H9 (cell line): ENCODE measurements around the gene TBC1D4. TPM values are rescaled to one million over a fixed set of nuclear protein-coding genes. Genes with fewer than 3 reads are reported as not detected.

ENCODE experiments used
- DNase-seq: peaks from one replicate; pipeline ENCODE4 v3.0.0-alpha.2; 2017
- H2AFZ ChIP-seq: one replicate; pipeline ENCODE4 v1.6.1; 2013; ENCODE audit warnings: mild to moderate bottlenecking, low read length, control low read depth, moderate library complexity
- H2AK5ac ChIP-seq: 2 replicates; pipeline ENCODE4 v1.6.1; 2013; ENCODE audit warnings: low read length, control low read depth, mixed read lengths; ENCODE audit not compliant: insufficient read length
- H2BK120ac ChIP-seq: one replicate; pipeline ENCODE4 v1.6.1; 2013; ENCODE audit warnings: low read depth, mild to moderate bottlenecking, low read length, control low read depth, inconsistent platforms; ENCODE audit not compliant: poor library complexity, severe bottlenecking
- H2BK12ac ChIP-seq: 2 replicates; pipeline ENCODE4 v1.6.1; 2013; ENCODE audit warnings: low read length, control low read depth, mixed read lengths, low read depth; ENCODE audit not compliant: insufficient read length
- H2BK15ac ChIP-seq: 2 replicates; pipeline ENCODE4 v1.6.1; 2013; ENCODE audit warnings: low read depth, low read length, control low read depth
- H2BK20ac ChIP-seq: one replicate; pipeline ENCODE4 v1.6.1; 2013; ENCODE audit warnings: low read depth, mild to moderate bottlenecking, low read length, control low read depth, inconsistent platforms; ENCODE audit not compliant: poor library complexity, severe bottlenecking
- H2BK5ac ChIP-seq: 2 replicates; pipeline ENCODE4 v1.6.1; 2013; ENCODE audit warnings: low read length, control low read depth, mixed read lengths; ENCODE audit not compliant: insufficient read length
- H3K14ac ChIP-seq: 2 replicates; pipeline ENCODE4 v1.6.1; 2013; ENCODE audit warnings: low read length, control low read depth; ENCODE audit not compliant: insufficient read depth
- H3K18ac ChIP-seq: 2 replicates; pipeline ENCODE4 v1.6.1; 2013; ENCODE audit warnings: low read depth, mild to moderate bottlenecking, mixed read lengths, low read length, control low read depth; ENCODE audit not compliant: insufficient read length
- H3K23ac ChIP-seq: 2 replicates; pipeline ENCODE4 v1.6.1; 2013; ENCODE audit warnings: low read length, control low read depth, mixed read lengths, low read depth; ENCODE audit not compliant: insufficient read length
- H3K23me2 ChIP-seq: 2 replicates; pipeline ENCODE4 v1.6.1; 2013; ENCODE audit warnings: low read depth, mild to moderate bottlenecking, mixed read lengths, low read length, control low read depth; ENCODE audit not compliant: insufficient read length, poor library complexity, severe bottlenecking
- H3K27ac ChIP-seq: 2 replicates; pipeline ENCODE4 v1.5.1; 2013; ENCODE audit warnings: low read length, control low read depth, mixed read lengths, low read depth; ENCODE audit not compliant: insufficient read length
- H3K27me3 ChIP-seq: 2 replicates; pipeline ENCODE4 v1.6.1; 2013; ENCODE audit warnings: low read length, control low read depth, inconsistent platforms; ENCODE audit not compliant: insufficient read depth
- H3K4ac ChIP-seq: 2 replicates; pipeline ENCODE4 v1.6.1; 2013; ENCODE audit warnings: low read depth, mild to moderate bottlenecking, control low read depth, inconsistent platforms, low read length, moderate library complexity
- H3K4me1 ChIP-seq: 2 replicates; pipeline ENCODE4 v1.6.1; 2013; ENCODE audit warnings: low read length, control low read depth, inconsistent platforms; ENCODE audit not compliant: insufficient read depth
- H3K4me2 ChIP-seq: 2 replicates; pipeline ENCODE4 v1.6.1; 2013; ENCODE audit warnings: low read length, control low read depth, mixed read lengths; ENCODE audit not compliant: insufficient read length, insufficient read depth
- H3K56ac ChIP-seq: 2 replicates; pipeline ENCODE4 v1.6.1; 2013; ENCODE audit warnings: low read depth, mild to moderate bottlenecking, mixed read lengths, low read length, control low read depth; ENCODE audit not compliant: insufficient read length
- H3K79me1 ChIP-seq: 2 replicates; pipeline ENCODE4 v1.6.1; 2013; ENCODE audit warnings: low read depth, mild to moderate bottlenecking, moderate library complexity, low read length, control low read depth, inconsistent platforms; ENCODE audit not compliant: insufficient read depth, poor library complexity, severe bottlenecking
- H3K79me2 ChIP-seq: 2 replicates; pipeline ENCODE4 v1.6.1; 2013; ENCODE audit warnings: low read length, control low read depth, inconsistent platforms; ENCODE audit not compliant: insufficient read depth
- H3K9ac ChIP-seq: 2 replicates; pipeline ENCODE4 v1.6.1; 2013; ENCODE audit warnings: low read length, control low read depth, mixed read lengths; ENCODE audit not compliant: insufficient read length; ENCODE audit errors: extremely low read depth
- H3K9me3 ChIP-seq: one replicate; pipeline ENCODE4 v1.6.1; 2013; ENCODE audit warnings: low read depth, low read length, inconsistent platforms; ENCODE audit not compliant: control insufficient read depth
- H3T11ph ChIP-seq: one replicate; pipeline ENCODE4 v1.6.1; 2013; ENCODE audit warnings: mild to moderate bottlenecking, low read length, control low read depth, inconsistent platforms
- H4K20me1 ChIP-seq: one replicate; pipeline ENCODE4 v1.6.1; 2013; ENCODE audit not compliant: control insufficient read depth, insufficient read length, insufficient read depth
- H4K5ac ChIP-seq: 2 replicates; pipeline ENCODE4 v1.6.1; 2013; ENCODE audit warnings: low read depth, mild to moderate bottlenecking, mixed read lengths, low read length, control low read depth; ENCODE audit not compliant: insufficient read length
- H4K8ac ChIP-seq: replicated peaks from 2 replicates; pipeline ENCODE4 v1.6.1; 2013; ENCODE audit warnings: low read length, control low read depth, mixed read lengths, low read depth; ENCODE audit not compliant: insufficient read length
- H4K91ac ChIP-seq: 2 replicates; pipeline ENCODE4 v1.6.1; 2013; ENCODE audit warnings: low read depth, mild to moderate bottlenecking, moderate library complexity, mixed read lengths, low read length, control low read depth; ENCODE audit not compliant: insufficient read length
- H3K27ac Mint-ChIP-seq, 3 experiments: 2 replicates in 2 of 3; 3 replicates in 1 of 3; pipeline ENCODE4 v1.8.0; 2020 to 2021; ENCODE audit warnings: mixed read lengths in 3 of 3, mild to moderate bottlenecking in 1 of 3, moderate library complexity in 1 of 3
- H3K27me3 Mint-ChIP-seq: 2 replicates; pipeline ENCODE4 v1.8.0; 2021; ENCODE audit warnings: low read depth, mild to moderate bottlenecking, moderate library complexity, mixed read lengths
- H3K36me3 Mint-ChIP-seq, 3 experiments: 2 replicates in 2 of 3; 3 replicates in 1 of 3; pipeline ENCODE4 v1.8.0; 2020 to 2021; ENCODE audit warnings: low read depth in 3 of 3, mixed read lengths in 3 of 3; ENCODE audit not compliant: insufficient read depth in 1 of 3
- H3K4me1 Mint-ChIP-seq, 2 experiments: 2 replicates each; pipeline ENCODE4 v1.8.0; 2020; ENCODE audit warnings: mixed read lengths in 2 of 2
- H3K4me3 Mint-ChIP-seq, 2 experiments: 2 replicates in 1 of 2; 3 replicates in 1 of 2; pipeline ENCODE4 v1.8.0; 2020 to 2021; ENCODE audit warnings: mild to moderate bottlenecking in 2 of 2, mixed read lengths in 2 of 2, moderate library complexity in 1 of 2
- H3K9me3 Mint-ChIP-seq, 2 experiments: 2 replicates in 1 of 2; 3 replicates in 1 of 2; pipeline ENCODE4 v1.8.0; 2020; ENCODE audit warnings: mild to moderate bottlenecking in 2 of 2, mixed read lengths in 2 of 2, moderate library complexity in 1 of 2
- CTCF ChIP-seq: fragments of 200-600 bp; sonication (generic); conservative IDR thresholded peaks from 3 replicates; pipeline ENCODE4 v1.8.0; 2021; ENCODE audit warnings: antibody characterized with exemption, mild to moderate bottlenecking
- WGBS: extraction: QIAGEN DNeasy Blood & Tissue Kit; methylation state at CpG from one replicate; pipeline ENCODE4 v1.1.7; 2013; ENCODE audit warnings: missing lambda C conversion rate, low lambda C conversion rate, mixed read lengths; ENCODE audit not compliant: insufficient read length; ENCODE audit errors: extremely low coverage; 5-methylcytosine and 5-hydroxymethylcytosine counted together
- total RNA-seq: library from RNA; stranded (reverse); gene quantifications from 2 replicates; pipeline ENCODE4 v1.2.1, GENCODE V29; 2021

TBC1D4 gene
- total RNA-seq, 1 experiment from 2014 or later: 10.5 TPM

DNA sequence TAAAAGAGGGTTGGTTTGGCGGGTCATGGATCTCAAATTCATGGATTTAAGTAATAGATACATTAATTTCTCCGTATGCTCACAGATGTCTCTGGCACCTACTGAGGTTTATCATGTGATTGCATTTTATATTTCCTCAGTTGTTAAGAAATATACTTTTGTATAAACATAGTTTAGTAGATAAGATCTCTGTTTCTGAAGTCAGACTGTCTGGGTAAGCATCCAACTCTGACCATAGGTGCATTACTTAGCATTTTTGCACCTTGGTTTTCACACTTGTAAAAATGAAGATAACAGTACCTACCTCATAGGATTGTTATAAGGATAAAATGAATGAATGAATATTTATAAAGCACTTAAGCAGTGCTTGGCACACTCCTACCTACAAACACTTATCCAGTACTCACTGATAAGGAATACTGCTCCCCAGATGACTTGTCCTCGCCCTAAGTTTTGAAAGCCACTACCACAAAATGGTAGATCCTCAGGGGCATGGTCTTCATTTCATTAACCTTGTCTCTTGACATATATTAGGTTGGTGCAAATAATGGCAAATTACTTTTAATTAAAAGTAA is 29.2 kb upstream of the TBC1D4 start:
- Mint-ChIP-seq H3K9me3 (no peaks in the 10 kb centered on the region), H3K36me3 (no peaks in the 10 kb centered on the region), H3K4me1 (no peaks in the 10 kb centered on the region), H3K27me3 (no peaks in the 10 kb centered on the region), H3K4me3 (no peak overlapping the region), H3K27ac (no peak overlapping the region)
- no peak overlapping the region for H2AFZ ChIP-seq
- no peak overlapping the region for H3K4me2 ChIP-seq
- no peak overlapping the region for H3K18ac ChIP-seq
- no peak overlapping the region for H3K23ac ChIP-seq
- no peaks in the 10 kb centered on the region for H3K79me2 ChIP-seq
- H3K56ac ChIP-seq: no peak overlapping the region
- no peak overlapping the region for H2BK120ac ChIP-seq
- no peak for DNase-seq
- no peaks in the 10 kb centered on the region for H3K23me2 ChIP-seq
- H4K20me1 ChIP-seq: no peaks in the 10 kb centered on the region
- no peak overlapping the region for H3K27ac ChIP-seq
- H3K14ac ChIP-seq: no peak overlapping the region
- no peaks in the 10 kb centered on the region for H3K9me3 ChIP-seq
- no peak overlapping the region for H2AK5ac ChIP-seq
- no peak overlapping the region for H2BK20ac ChIP-seq
- H3K9ac ChIP-seq: no peak overlapping the region
- WGBS: no CpG with 5 or more reads among the region's 3 CpGs
- H3T11ph ChIP-seq: no peak overlapping the region
- no peak overlapping the region for H2BK5ac ChIP-seq
- no peak overlapping the region for H4K5ac ChIP-seq
- no peak overlapping the region for H2BK15ac ChIP-seq
- H3K79me1 ChIP-seq: no peaks in the 10 kb centered on the region
- no peak overlapping the region for H3K4ac ChIP-seq
- no peak overlapping the region for H2BK12ac ChIP-seq
- H4K8ac ChIP-seq: no peak overlapping the region
- no peaks in the 10 kb centered on the region for H3K4me1 ChIP-seq
- TF ChIP-seq CTCF: no peak
- no peak overlapping the region for H4K91ac ChIP-seq
- no peaks in the 10 kb centered on the region; the same call in 1 of the 2 replicates for H3K27me3 ChIP-seq
